HUES48 (cell line): ENCODE data around the gene CTNNAL1.
"Not testable (repeated sequence)": the region's sequence is repeated elsewhere in the genome, so short reads cannot be mapped to it uniquely, and the experiment has no call there.

Experiments used
- H3K27ac ChIP-seq: one replicate; pipeline ENCODE4 v1.7.0; 2013; ENCODE audit warnings: low read depth, low read length, inconsistent platforms
- H3K27me3 ChIP-seq: 2 replicates; pipeline ENCODE4 v1.6.1; 2013; ENCODE audit warnings: mild to moderate bottlenecking, low read length; ENCODE audit not compliant: control insufficient read depth, insufficient read depth
- H3K36me3 ChIP-seq: 2 replicates; pipeline ENCODE4 v1.6.1; 2013; ENCODE audit warnings: low read length; ENCODE audit not compliant: control insufficient read depth, insufficient read depth
- H3K4me1 ChIP-seq: 2 replicates; pipeline ENCODE4 v1.6.1; 2013; ENCODE audit warnings: mild to moderate bottlenecking, low read length; ENCODE audit not compliant: control insufficient read depth, insufficient read depth
- H3K4me3 ChIP-seq: 2 replicates; pipeline ENCODE4 v1.5.1; 2013; ENCODE audit warnings: mild to moderate bottlenecking, low read depth, low read length
- H3K9ac ChIP-seq: 2 replicates; pipeline ENCODE4 v1.6.1; 2013; ENCODE audit warnings: mild to moderate bottlenecking, low read depth, low read length, moderate library complexity
- H3K9me3 ChIP-seq: 2 replicates; pipeline ENCODE4 v1.6.1; 2013; ENCODE audit warnings: low read length; ENCODE audit not compliant: control insufficient read depth, insufficient read depth

CTNNAL1 gene

GRCh38 chr9:108983885-108984284 lies 29.4 kb downstream of the CTNNAL1 start:
- Histone ChIP-seq H3K9me3 (no peaks in the 10 kb centered on the region), H3K4me3 (no peak overlapping the region), H3K4me1 (no peaks in the 10 kb centered on the region), H3K27me3 (no peaks in the 10 kb centered on the region), H3K36me3 (peaks cover 29% of the 10 kb centered on the region), H3K9ac (no peak overlapping the region), H3K27ac (no peak overlapping the region)

DNA sequence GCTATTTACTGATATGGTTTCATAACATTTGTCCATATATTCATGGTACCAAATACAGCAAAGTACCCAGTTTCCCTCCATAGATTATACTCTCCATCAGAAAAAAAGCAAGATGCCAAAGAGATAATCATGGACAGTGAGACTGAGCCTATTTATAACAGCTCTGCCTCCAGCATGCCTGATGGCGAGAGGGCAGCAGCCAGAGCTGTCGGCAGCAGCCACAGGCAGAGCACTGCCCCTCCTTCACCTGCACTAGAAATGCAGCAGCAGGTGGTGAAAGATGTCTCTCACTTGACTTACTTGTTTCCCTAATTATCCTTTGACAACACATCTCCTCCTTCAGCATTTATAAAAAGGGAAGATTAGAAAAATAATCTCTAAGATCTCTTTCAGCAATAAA lies 32.4 kb downstream of the CTNNAL1 start:
- peaks cover 41% of the 10 kb centered on the region for H3K36me3 ChIP-seq
- no peaks in the 10 kb centered on the region for H3K27me3 ChIP-seq

GRCh38 chr9:108978205-108978604 lies 35.1 kb downstream of the CTNNAL1 start:
- no peaks in the 10 kb centered on the region for H3K4me1 ChIP-seq
- no peak overlapping the region for H3K4me3 ChIP-seq
- no peak overlapping the region for H3K9ac ChIP-seq
- no peaks in the 10 kb centered on the region for H3K27me3 ChIP-seq
- peaks cover 35% of the 10 kb centered on the region for H3K36me3 ChIP-seq
- no peak overlapping the region for H3K27ac ChIP-seq
- H3K9me3 ChIP-seq: no peaks in the 10 kb centered on the region

More for the DNA sequence above, 32.4 kb downstream of the CTNNAL1 start:
- Histone ChIP-seq H3K4me1 (no peaks in the 10 kb centered on the region), H3K4me3 (no peak overlapping the region), H3K9me3 (no peaks in the 10 kb centered on the region), H3K9ac (no peak overlapping the region), H3K27ac (no peak overlapping the region)

DNA sequence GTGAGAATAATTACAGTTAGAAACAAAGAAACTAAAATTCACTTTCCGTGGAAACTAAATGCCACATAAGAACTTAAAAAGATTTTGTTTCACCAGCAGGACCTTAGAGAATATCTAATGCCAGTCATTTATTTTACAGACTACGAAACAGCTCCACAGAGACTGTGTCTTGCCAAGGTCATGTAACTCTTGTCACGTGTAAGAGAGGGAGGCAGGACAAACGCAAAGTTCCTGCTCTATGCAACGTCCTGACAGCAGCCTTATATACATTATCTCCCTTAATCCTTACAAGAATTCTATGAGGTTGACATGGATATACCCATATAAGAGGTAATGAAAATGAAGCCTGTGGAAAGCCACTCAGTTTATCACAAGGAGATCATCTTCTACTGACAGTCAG lies 39.4 kb downstream of the CTNNAL1 start:
- no peak overlapping the region for H3K27ac ChIP-seq
- H3K9me3 ChIP-seq: no peaks in the 10 kb centered on the region
- no peak overlapping the region for H3K9ac ChIP-seq
- H3K4me3 ChIP-seq: no peak overlapping the region
- no peaks in the 10 kb centered on the region for H3K4me1 ChIP-seq
- H3K36me3 ChIP-seq: peaks cover 33% of the 10 kb centered on the region
- no peaks in the 10 kb centered on the region for H3K27me3 ChIP-seq

DNA sequence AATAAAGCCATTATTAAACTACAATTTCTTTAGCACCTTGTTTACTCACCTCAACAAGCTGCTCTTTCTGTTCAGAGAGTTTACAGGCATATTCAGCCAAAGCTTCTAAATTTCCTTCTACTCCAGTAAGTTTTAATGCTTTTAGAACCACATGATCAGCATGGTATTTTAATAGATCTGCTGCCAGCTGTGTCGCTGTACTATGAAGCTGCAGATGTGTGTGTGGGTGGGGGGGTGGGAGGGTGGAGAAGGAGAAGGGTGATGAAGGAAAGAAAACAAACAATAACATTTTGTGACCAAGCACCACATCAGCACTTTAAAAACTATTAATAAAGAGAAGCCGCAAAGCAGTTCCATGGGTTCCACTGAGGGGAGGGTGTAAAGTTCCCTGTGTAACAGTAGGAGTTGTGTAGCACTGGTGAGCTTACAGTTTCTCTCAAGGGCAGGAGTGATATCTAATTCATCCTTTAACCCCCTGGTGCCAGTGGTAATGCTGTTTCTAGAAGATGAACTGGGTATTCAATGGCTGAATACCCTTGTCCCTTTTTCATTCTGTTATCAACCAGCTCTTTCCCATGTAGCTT lies 40.6 kb downstream of the CTNNAL1 start:
- H3K4me1 ChIP-seq: no peaks in the 10 kb centered on the region
- no peaks in the 10 kb centered on the region for H3K9me3 ChIP-seq
- H3K4me3 ChIP-seq: no peak overlapping the region
- H3K9ac ChIP-seq: no peak overlapping the region
- no peaks in the 10 kb centered on the region for H3K27me3 ChIP-seq
- H3K27ac ChIP-seq: no peak overlapping the region
- peaks cover 30% of the 10 kb centered on the region for H3K36me3 ChIP-seq

DNA sequence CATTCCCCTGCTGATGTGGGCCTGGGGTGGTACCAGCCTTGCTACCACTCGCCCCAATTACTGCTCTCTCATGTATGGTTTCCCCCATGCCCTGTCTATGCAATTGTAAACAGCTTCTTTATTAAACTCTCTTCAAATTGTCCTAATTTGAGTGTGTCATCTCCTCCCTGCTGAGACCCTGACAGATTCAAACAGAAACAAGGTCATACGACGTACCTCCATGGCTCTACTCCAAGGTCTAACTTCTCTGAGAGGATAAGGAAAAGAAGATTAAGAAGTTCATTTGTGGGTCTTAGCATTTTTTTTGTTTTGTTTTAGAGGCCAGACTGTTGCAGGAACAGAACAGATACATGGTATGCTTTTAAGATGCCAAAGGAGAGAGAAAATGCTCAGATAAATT lies 41.1 kb downstream of the CTNNAL1 start:
- H3K27me3 ChIP-seq: no peaks in the 10 kb centered on the region
- H3K27ac ChIP-seq: no peak overlapping the region
- H3K9me3 ChIP-seq: no peaks in the 10 kb centered on the region
- peaks cover 33% of the 10 kb centered on the region for H3K36me3 ChIP-seq
- no peaks in the 10 kb centered on the region for H3K4me1 ChIP-seq
- H3K4me3 ChIP-seq: no peak overlapping the region
- H3K9ac ChIP-seq: no peak overlapping the region

- peaks cover 33% of the 10 kb centered on the region for H3K36me3 ChIP-seq
- not testable (repeated sequence) for H3K4me1 ChIP-seq, H3K9me3 ChIP-seq, H3K9ac ChIP-seq, H3K27me3 ChIP-seq, H3K27ac ChIP-seq, H3K4me3 ChIP-seq
These were observed 41.9 kb downstream of the CTNNAL1 start for GRCh38 chr9:108971392-108971791.

DNA sequence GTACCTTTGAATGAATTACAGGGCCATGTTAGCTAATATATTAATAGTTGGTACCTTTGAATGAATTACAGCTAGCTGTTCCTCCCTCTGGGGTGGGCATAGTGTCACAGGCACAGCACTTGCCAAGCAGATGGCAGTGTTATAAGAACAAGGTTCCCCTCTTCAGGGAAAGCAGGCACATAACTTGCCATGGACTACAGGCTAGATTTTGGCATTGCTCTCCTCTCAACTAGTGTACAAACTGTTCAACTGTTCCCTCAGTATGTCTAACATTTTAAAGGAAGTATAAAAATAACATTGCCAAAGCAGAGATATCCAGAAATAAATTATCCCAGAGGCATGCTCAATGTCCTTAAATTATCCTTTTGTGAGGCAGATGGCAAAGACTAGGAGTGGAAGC lies 45.4 kb downstream of the CTNNAL1 start:
- Histone ChIP-seq H3K4me1 (no peaks in the 10 kb centered on the region), H3K27ac (no peak overlapping the region), H3K9me3 (no peaks in the 10 kb centered on the region), H3K36me3 (peaks cover 49% of the 10 kb centered on the region), H3K9ac (no peak overlapping the region), H3K4me3 (no peak overlapping the region), H3K27me3 (no peaks in the 10 kb centered on the region)

DNA sequence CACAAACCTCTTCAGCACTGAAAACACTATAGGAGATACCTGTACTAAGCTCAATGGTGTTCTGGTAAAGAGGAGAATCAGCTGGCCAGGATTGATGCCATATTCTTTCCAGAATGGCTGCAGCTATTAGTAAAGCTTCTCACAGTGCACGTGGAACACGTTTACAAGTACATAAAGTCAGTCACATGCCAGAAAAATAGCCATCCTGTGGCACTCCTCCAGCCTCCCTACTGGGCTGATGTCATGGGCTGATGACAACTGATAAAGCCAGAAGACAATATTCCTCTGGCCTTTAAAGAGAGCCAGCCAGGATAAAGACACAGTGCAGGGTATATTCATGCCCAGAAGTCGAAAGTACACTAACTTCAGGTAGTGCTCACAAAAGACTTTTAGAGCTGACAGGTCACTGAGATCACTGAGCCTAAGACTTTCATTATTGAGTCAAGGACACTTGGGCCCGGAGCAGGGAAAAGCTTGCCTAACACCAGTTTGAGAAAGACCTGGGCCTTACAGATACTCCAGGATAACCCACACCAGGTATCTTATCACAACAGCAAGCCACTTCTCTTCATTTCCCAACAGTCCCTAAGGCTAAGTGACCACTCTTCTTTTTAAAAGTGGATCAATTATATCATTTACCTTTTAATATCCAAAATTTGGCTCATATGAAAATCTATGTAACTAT lies 49.7 kb downstream of the CTNNAL1 start:
- peaks cover 39% of the 10 kb centered on the region for H3K36me3 ChIP-seq

GRCh38 chr9:108961151-108961550 lies 52.1 kb downstream of the CTNNAL1 start:
- no peak overlapping the region for H3K4me3 ChIP-seq
- H3K9ac ChIP-seq: no peak overlapping the region
- no peaks in the 10 kb centered on the region for H3K27me3 ChIP-seq
- H3K36me3 ChIP-seq: peaks cover 23% of the 10 kb centered on the region
- no peak overlapping the region for H3K27ac ChIP-seq
- no peaks in the 10 kb centered on the region for H3K4me1 ChIP-seq
- H3K9me3 ChIP-seq: no peaks in the 10 kb centered on the region

More for the DNA sequence above, 49.7 kb downstream of the CTNNAL1 start:
- Histone ChIP-seq H3K4me3 (no peak overlapping the region), H3K4me1 (no peaks in the 10 kb centered on the region), H3K9me3 (no peaks in the 10 kb centered on the region), H3K27me3 (no peaks in the 10 kb centered on the region), H3K27ac (no peak overlapping the region), H3K9ac (no peak overlapping the region)

GRCh38 chr9:108960331-108960730 lies 53.0 kb downstream of the CTNNAL1 start:
- H3K27me3 ChIP-seq: no peaks in the 10 kb centered on the region
- H3K27ac ChIP-seq: no peak overlapping the region

More at GRCh38 chr9:108960331-108960730, 53.0 kb downstream of the CTNNAL1 start:
- Histone ChIP-seq H3K4me1 (no peaks in the 10 kb centered on the region), H3K36me3 (peaks cover 15% of the 10 kb centered on the region), H3K4me3 (no peak overlapping the region), H3K9ac (no peak overlapping the region), H3K9me3 (no peaks in the 10 kb centered on the region)
